Stimulated activated CD4-positive, alpha-beta T cell treated with anti-CD3 and anti-CD28 coated beads, Interleukin-1b, Interleukin-23, amount 100 ng/mL, for 24 hours (primary cell): ENCODE data around the gene ALDH9A1.
"Not testable (repeated sequence)": the region's sequence is repeated elsewhere in the genome, so short reads cannot be mapped to it uniquely, and the experiment has no call there.

Experiments
- DNase-seq, 4 experiments: peaks; one replicate each; pipeline ENCODE4 v3.0.0-alpha.2; 2020; ENCODE audit warnings: low read depth in 4 of 4, low spot score in 1 of 4

Gene ALDH9A1

GRCh38 chr1:165647970-165648369 lies 50.4 kb downstream of the ALDH9A1 start:
- DNase-seq, result no peak

- no peak for DNase-seq
Observed at GRCh38 chr1:165647517-165647916, 50.8 kb downstream of the ALDH9A1 start.

GRCh38 chr1:165645654-165646366 lies 52.6 kb downstream of the ALDH9A1 start:
- DNase-seq, result no peak

GRCh38 chr1:165644064-165644735 lies 54.2 kb downstream of the ALDH9A1 start:
- DNase-seq, result no peak

- DNase-seq, result no peak
Observed at GRCh38 chr1:165641231-165641987, 57.0 kb downstream of the ALDH9A1 start.

- no peak for DNase-seq
Observed at GRCh38 chr1:165639821-165640623, 58.3 kb downstream of the ALDH9A1 start.

GRCh38 chr1:165638211-165638610 lies 60.2 kb downstream of the ALDH9A1 start:
- DNase-seq, result not testable (repeated sequence)

- DNase-seq, result no peak
Observed at GRCh38 chr1:165637427-165637826, 60.9 kb downstream of the ALDH9A1 start.

- no peak for DNase-seq
Observed at GRCh38 chr1:165635823-165636222, 62.5 kb downstream of the ALDH9A1 start.

GRCh38 chr1:165635329-165635728 lies 63.0 kb downstream of the ALDH9A1 start:
- no peak for DNase-seq

- DNase-seq, result no peak
Observed at GRCh38 chr1:165634154-165634921, 64.0 kb downstream of the ALDH9A1 start.

GRCh38 chr1:165633614-165634013 lies 64.7 kb downstream of the ALDH9A1 start:
- DNase-seq, result no peak

- DNase-seq, result no peak
Observed at GRCh38 chr1:165632491-165632890, 65.9 kb downstream of the ALDH9A1 start.

- DNase-seq, result no peak
Observed at GRCh38 chr1:165632152-165632469, 66.3 kb downstream of the ALDH9A1 start.

GRCh38 chr1:165631342-165632151 lies 66.8 kb downstream of the ALDH9A1 start:
- DNase-seq, result peak in 1 of 4 experiments; percentile 5

GRCh38 chr1:165630629-165631341 lies 67.6 kb downstream of the ALDH9A1 start, which contains the start of gene MGST3:
TSS of gene MGST3 (plus strand) at chr1:165631234. CDS start at chr1:165649848, 18,614 bp downstream.
- peak; percentile 91 to 94 (median 92) for DNase-seq

GRCh38 chr1:165629848-165630628 lies 68.3 kb downstream of the ALDH9A1 start:
- peak in 1 of 4 experiments; percentile 5 for DNase-seq

- no peak for DNase-seq
Observed at GRCh38 chr1:165629151-165629550, 69.2 kb downstream of the ALDH9A1 start.
